IPS-18a (cell line): ENCODE results near the gene YWHAG.
"Not testable (repeated sequence)": the region's sequence is repeated elsewhere in the genome, so short reads cannot be mapped to it uniquely, and the experiment has no call there.

Experiments
- H3K27ac ChIP-seq: one replicate; pipeline ENCODE4 v1.5.1; 2013; ENCODE audit warnings: low read length
- H3K27me3 ChIP-seq: one replicate; pipeline ENCODE4 v1.6.1; 2013; ENCODE audit warnings: mild to moderate bottlenecking, low read length; ENCODE audit not compliant: control insufficient read depth, insufficient read depth
- H3K36me3 ChIP-seq: one replicate; pipeline ENCODE4 v1.6.1; 2013; ENCODE audit warnings: low read depth, low read length; ENCODE audit not compliant: control insufficient read depth
- H3K4me1 ChIP-seq: one replicate; pipeline ENCODE4 v1.6.1; 2013; ENCODE audit warnings: low read depth, low read length; ENCODE audit not compliant: control insufficient read depth
- H3K4me3 ChIP-seq: one replicate; pipeline ENCODE4 v1.5.1; 2013; ENCODE audit warnings: low read length
- H3K9ac ChIP-seq: one replicate; pipeline ENCODE4 v1.6.1; 2013; ENCODE audit warnings: mild to moderate bottlenecking, low read length, moderate library complexity
- H3K9me3 ChIP-seq: one replicate; pipeline ENCODE4 v1.6.1; 2013; ENCODE audit warnings: low read depth, low read length; ENCODE audit not compliant: control insufficient read depth

YWHAG gene

GRCh38 chr7:76343294-76343930, 15.4 kb downstream of the YWHAG start:
- peaks cover 64% of the 10 kb centered on the region for H3K36me3 ChIP-seq
- no peaks in the 10 kb centered on the region for H3K9me3 ChIP-seq
- no peak overlapping the region for H3K4me3 ChIP-seq
- no peaks in the 10 kb centered on the region for H3K27me3 ChIP-seq
- H3K4me1 ChIP-seq = no peaks in the 10 kb centered on the region
- no peak overlapping the region for H3K27ac ChIP-seq
- H3K9ac ChIP-seq = no peak overlapping the region

GRCh38 chr7:76342222-76342621, 16.6 kb downstream of the YWHAG start:
- H3K4me3 ChIP-seq = no peak overlapping the region
- no peaks in the 10 kb centered on the region for H3K4me1 ChIP-seq
- no peaks in the 10 kb centered on the region for H3K9me3 ChIP-seq
- no peak overlapping the region for H3K27ac ChIP-seq
- no peaks in the 10 kb centered on the region for H3K27me3 ChIP-seq
- peaks cover 55% of the 10 kb centered on the region for H3K36me3 ChIP-seq
- H3K9ac ChIP-seq = no peak overlapping the region

- no peak overlapping the region for H3K4me3 ChIP-seq
- no peaks in the 10 kb centered on the region for H3K4me1 ChIP-seq
- no peaks in the 10 kb centered on the region for H3K9me3 ChIP-seq
- no peak overlapping the region for H3K9ac ChIP-seq
- H3K36me3 ChIP-seq = peaks cover 44% of the 10 kb centered on the region
- no peaks in the 10 kb centered on the region for H3K27me3 ChIP-seq
- H3K27ac ChIP-seq = no peak overlapping the region
Measured at GRCh38 chr7:76340617-76341131, 18.1 kb downstream of the YWHAG start.

- Histone ChIP-seq H3K27ac (no peak overlapping the region), H3K27me3 (no peaks in the 10 kb centered on the region), H3K9me3 (no peaks in the 10 kb centered on the region), H3K4me1 (no peaks in the 10 kb centered on the region), H3K4me3 (no peak overlapping the region), H3K9ac (no peak overlapping the region), H3K36me3 (peaks cover 22% of the 10 kb centered on the region)
Measured at GRCh38 chr7:76338298-76339084, 20.3 kb downstream of the YWHAG start.

- Histone ChIP-seq H3K9ac (no peak overlapping the region), H3K27ac (no peak overlapping the region), H3K36me3 (peaks cover 15% of the 10 kb centered on the region), H3K9me3 (no peaks in the 10 kb centered on the region), H3K4me1 (no peaks in the 10 kb centered on the region), H3K4me3 (no peak overlapping the region), H3K27me3 (no peaks in the 10 kb centered on the region)
Measured at GRCh38 chr7:76337147-76337546, 21.6 kb downstream of the YWHAG start.

GRCh38 chr7:76336094-76336493, 22.7 kb downstream of the YWHAG start:
- no peaks in the 10 kb centered on the region for H3K9me3 ChIP-seq
- H3K27ac ChIP-seq = no peak overlapping the region

GRCh38 chr7:76335417-76335816, 23.4 kb downstream of the YWHAG start:
- H3K9ac ChIP-seq, H3K27me3 ChIP-seq, H3K4me1 ChIP-seq, H3K9me3 ChIP-seq, H3K27ac ChIP-seq, H3K4me3 ChIP-seq: not testable (repeated sequence)
- H3K36me3 ChIP-seq = peaks cover 15% of the 10 kb centered on the region

More at GRCh38 chr7:76336094-76336493, 22.7 kb downstream of the YWHAG start:
- Histone ChIP-seq H3K27me3 (no peaks in the 10 kb centered on the region), H3K9ac (no peak overlapping the region), H3K4me1 (no peaks in the 10 kb centered on the region), H3K4me3 (no peak overlapping the region), H3K36me3 (peaks cover 15% of the 10 kb centered on the region)

- Histone ChIP-seq H3K4me1 (no peaks in the 10 kb centered on the region), H3K9ac (no peak overlapping the region), H3K36me3 (peaks cover 24% of the 10 kb centered on the region), H3K4me3 (no peak overlapping the region), H3K27me3 (no peaks in the 10 kb centered on the region), H3K9me3 (no peaks in the 10 kb centered on the region), H3K27ac (no peak overlapping the region)
Measured at GRCh38 chr7:76334320-76334967, 24.3 kb downstream of the YWHAG start.

GRCh38 chr7:76333511-76334101, 25.2 kb downstream of the YWHAG start:
- Histone ChIP-seq H3K27ac (no peak overlapping the region), H3K36me3 (peaks cover 29% of the 10 kb centered on the region), H3K4me3 (no peak overlapping the region), H3K9ac (no peak overlapping the region), H3K27me3 (no peaks in the 10 kb centered on the region), H3K9me3 (no peaks in the 10 kb centered on the region), H3K4me1 (no peaks in the 10 kb centered on the region)

GRCh38 chr7:76332078-76332477, 26.7 kb downstream of the YWHAG start:
- Histone ChIP-seq H3K4me3 (no peak overlapping the region), H3K27me3 (no peaks in the 10 kb centered on the region), H3K9ac (no peak overlapping the region), H3K36me3 (peaks cover 42% of the 10 kb centered on the region), H3K4me1 (no peaks in the 10 kb centered on the region), H3K27ac (no peak overlapping the region), H3K9me3 (no peaks in the 10 kb centered on the region)

GRCh38 chr7:76330673-76331072, 28.1 kb downstream of the YWHAG start:
- Histone ChIP-seq H3K4me3 (no peak overlapping the region), H3K4me1 (no peaks in the 10 kb centered on the region), H3K9ac (no peak overlapping the region), H3K27me3 (no peaks in the 10 kb centered on the region), H3K36me3 (peaks cover 49% of the 10 kb centered on the region), H3K27ac (no peak overlapping the region), H3K9me3 (no peaks in the 10 kb centered on the region)
